IMR-90 (cell line): ENCODE data around the gene ASIC2. TPM values are rescaled to one million over a fixed set of nuclear protein-coding genes. Genes with fewer than 3 reads are reported as not detected.

Source experiments
- CTCF ChIP-seq: conservative IDR thresholded peaks from 2 replicates; pipeline ENCODE4 v1.5.1; 2012; ENCODE audit warnings: mild to moderate bottlenecking, low read depth, low read length, improper control_type of control experiment
- polyA plus RNA-seq, 3 experiments: library from polyadenylated mRNA; depleted of rRNA; stranded (reverse); fragments of >200 nt; gene quantifications; 2 replicates each; pipeline ENCODE4 v1.2.3, GENCODE V29; 2012; ENCODE audit warnings: low replicate concordance in 1 of 3
- total RNA-seq: library from RNA; depleted of rRNA; stranded (reverse); fragments of >200 nt; gene quantifications from 2 replicates; pipeline ENCODE4 v1.2.3, GENCODE V29; 2012

ASIC2 gene
- total and polyA plus RNA-seq, 2 of the 4 experiments (the other 2 are of a cell fraction), result under 0.01 to 0.15 TPM

- no peak for TF ChIP-seq CTCF
These were observed 23.6 kb downstream of the ASIC2 start (continued) for GRCh38 chr17:33269337-33270060.
